RWPE2 (cell line): ENCODE results near the gene ACOT11.

ENCODE experiments used
- ATAC-seq: fragments of 200-7000 bp; cut with Tn5 transposase; 3 replicates; pipeline ENCODE4 v1.9.1; 2021; ENCODE audit warnings: low read depth
- DNase-seq: peaks from one replicate; pipeline ENCODE4 v3.0.0-alpha.2; 2020; ENCODE audit warnings: low spot score
- H3K27ac ChIP-seq: fragments of 450-650 bp; 2 replicates; pipeline ENCODE4 v1.5.1; 2017; ENCODE audit warnings: mild to moderate bottlenecking; ENCODE audit not compliant: poor library complexity, severe bottlenecking
- H3K27me3 ChIP-seq: fragments of 250-450 bp; sonication (Bioruptor Pico); 2 replicates; pipeline ENCODE4 v1.5.1; 2021; ENCODE audit warnings: mild to moderate bottlenecking, moderate library complexity; ENCODE audit not compliant: insufficient read depth, poor library complexity, severe bottlenecking
- H3K36me3 ChIP-seq: fragments of 250-450 bp; sonication (Bioruptor Pico); 2 replicates; pipeline ENCODE4 v1.5.1; 2020; ENCODE audit warnings: low read depth, mild to moderate bottlenecking, moderate library complexity
- H3K4me1 ChIP-seq: fragments of 250-450 bp; sonication (Bioruptor Pico); 2 replicates; pipeline ENCODE4 v1.5.1; 2021; ENCODE audit warnings: mild to moderate bottlenecking, moderate library complexity; ENCODE audit not compliant: insufficient read depth, poor library complexity, severe bottlenecking
- H3K4me3 ChIP-seq: fragments of 250-450 bp; sonication (Bioruptor Pico); 2 replicates; pipeline ENCODE4 v1.5.1; 2021; ENCODE audit warnings: mild to moderate bottlenecking, moderate library complexity; ENCODE audit not compliant: severe bottlenecking
- H3K9me3 ChIP-seq: fragments of 250-450 bp; sonication (Bioruptor Pico); 2 replicates; pipeline ENCODE4 v1.5.1; 2021; ENCODE audit warnings: mild to moderate bottlenecking, moderate library complexity; ENCODE audit not compliant: severe bottlenecking
- TF ChIP-seq, protein P1 (sequence below): fragments of 450-650 bp; IDR thresholded peaks from one replicate; pipeline ENCODE4 v1.5.1; 2017; ENCODE audit warnings: mild to moderate bottlenecking, moderate library complexity; ENCODE audit not compliant: poor library complexity, severe bottlenecking

ACOT11 gene

GRCh38 chr1:54547601-54548388, at the start of gene ACOT11:
ACOT11 (plus strand) TSS chr1:54548228; CDS start chr1:54548310, 82 bp downstream.
- Histone ChIP-seq H3K9me3 (no peaks in the 10 kb centered on the region), H3K27me3 (no peaks in the 10 kb centered on the region), H3K4me1 (peaks cover 13% of the 10 kb centered on the region), H3K4me3 (no peak within 1 kb of the TSS), H3K27ac (no peak within 1 kb of the TSS), H3K36me3 (no peaks in the 10 kb centered on the region)
- TF ChIP-seq, protein P1, sequence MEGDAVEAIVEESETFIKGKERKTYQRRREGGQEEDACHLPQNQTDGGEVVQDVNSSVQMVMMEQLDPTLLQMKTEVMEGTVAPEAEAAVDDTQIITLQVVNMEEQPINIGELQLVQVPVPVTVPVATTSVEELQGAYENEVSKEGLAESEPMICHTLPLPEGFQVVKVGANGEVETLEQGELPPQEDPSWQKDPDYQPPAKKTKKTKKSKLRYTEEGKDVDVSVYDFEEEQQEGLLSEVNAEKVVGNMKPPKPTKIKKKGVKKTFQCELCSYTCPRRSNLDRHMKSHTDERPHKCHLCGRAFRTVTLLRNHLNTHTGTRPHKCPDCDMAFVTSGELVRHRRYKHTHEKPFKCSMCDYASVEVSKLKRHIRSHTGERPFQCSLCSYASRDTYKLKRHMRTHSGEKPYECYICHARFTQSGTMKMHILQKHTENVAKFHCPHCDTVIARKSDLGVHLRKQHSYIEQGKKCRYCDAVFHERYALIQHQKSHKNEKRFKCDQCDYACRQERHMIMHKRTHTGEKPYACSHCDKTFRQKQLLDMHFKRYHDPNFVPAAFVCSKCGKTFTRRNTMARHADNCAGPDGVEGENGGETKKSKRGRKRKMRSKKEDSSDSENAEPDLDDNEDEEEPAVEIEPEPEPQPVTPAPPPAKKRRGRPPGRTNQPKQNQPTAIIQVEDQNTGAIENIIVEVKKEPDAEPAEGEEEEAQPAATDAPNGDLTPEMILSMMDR: no peak
- ATAC-seq (no peak), DNase-seq (no peak)

GRCh38 chr1:54498383-54499096, 49.5 kb upstream of the ACOT11 start:
- Histone ChIP-seq H3K36me3 (no peaks in the 10 kb centered on the region), H3K9me3 (peaks cover 3% of the 10 kb centered on the region), H3K27me3 (no peaks in the 10 kb centered on the region), H3K27ac (no peak overlapping the region), H3K4me3 (peak overlapping the region; percentile 26), H3K4me1 (no peaks in the 10 kb centered on the region)
- TF ChIP-seq, protein P1: no peak
- ATAC-seq (peak; percentile 13; the same call in 2 of the 3 replicates), DNase-seq (no peak)

DNA sequence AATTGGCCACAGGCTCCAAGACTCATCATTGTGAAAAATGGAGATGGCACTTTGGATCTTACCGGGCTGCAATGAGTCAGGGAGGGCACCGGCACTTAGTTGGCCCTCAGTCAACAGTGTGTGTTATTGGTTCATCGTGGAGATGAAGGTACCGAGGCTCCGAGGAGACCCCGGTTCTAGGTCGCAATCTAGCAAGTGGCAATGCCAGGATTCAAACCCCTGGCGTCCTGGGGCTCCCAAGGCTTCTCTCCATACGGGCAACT, 49.0 kb upstream of the ACOT11 start:
- no peak for DNase-seq
- Histone ChIP-seq H3K27me3 (no peaks in the 10 kb centered on the region), H3K4me3 (peak overlapping the region; percentile 26), H3K36me3 (no peaks in the 10 kb centered on the region), H3K27ac (no peak overlapping the region), H3K9me3 (peaks cover 3% of the 10 kb centered on the region), H3K4me1 (no peaks in the 10 kb centered on the region)
- ATAC-seq: peak; percentile 40
- TF ChIP-seq, protein P1: no peak

- Histone ChIP-seq H3K4me1 (no peaks in the 10 kb centered on the region), H3K9me3 (peaks cover 3% of the 10 kb centered on the region), H3K27ac (no peak overlapping the region), H3K4me3 (peak overlapping the region; percentile 26), H3K36me3 (no peaks in the 10 kb centered on the region), H3K27me3 (no peaks in the 10 kb centered on the region)
- no peak for DNase-seq
- TF ChIP-seq, protein P1: peak; percentile 67
- peak; percentile 74 for ATAC-seq
Measured at GRCh38 chr1:54499360-54500106, 48.5 kb upstream of the ACOT11 start.
